Measurements from ENCODE around the gene GNG7.
A peak's percentile ranks its signal among the peaks of the same experiment; 100 is the strongest.
"Not testable (repeated sequence)": the region's sequence is repeated elsewhere in the genome, so short reads cannot be mapped to it uniquely, and the experiment has no call there.

Gene GNG7

DNA sequence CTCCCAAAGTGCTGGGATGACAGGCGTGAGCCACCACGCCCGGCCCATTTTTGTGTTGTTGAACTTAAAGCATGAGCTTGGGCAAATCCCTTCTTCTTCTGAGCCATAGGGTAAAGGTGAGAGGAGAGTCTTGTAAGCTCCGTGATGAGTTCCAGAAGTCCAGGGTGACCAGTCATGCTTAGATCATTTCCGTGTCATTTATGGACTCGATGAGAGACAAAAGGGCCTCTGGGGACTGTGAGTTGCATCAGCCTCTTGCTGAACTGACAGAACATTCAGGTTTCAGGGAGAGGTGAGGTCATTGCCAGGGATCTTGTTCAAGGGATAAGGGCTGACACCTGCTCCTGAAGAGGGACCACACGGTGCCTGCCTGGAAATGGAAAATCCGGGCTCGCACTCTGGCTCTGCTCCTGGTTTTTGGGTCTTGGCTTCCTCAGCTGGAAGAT lies 173.0 kb downstream of the GNG7 start:
- no peak for DNase-seq

DNA sequence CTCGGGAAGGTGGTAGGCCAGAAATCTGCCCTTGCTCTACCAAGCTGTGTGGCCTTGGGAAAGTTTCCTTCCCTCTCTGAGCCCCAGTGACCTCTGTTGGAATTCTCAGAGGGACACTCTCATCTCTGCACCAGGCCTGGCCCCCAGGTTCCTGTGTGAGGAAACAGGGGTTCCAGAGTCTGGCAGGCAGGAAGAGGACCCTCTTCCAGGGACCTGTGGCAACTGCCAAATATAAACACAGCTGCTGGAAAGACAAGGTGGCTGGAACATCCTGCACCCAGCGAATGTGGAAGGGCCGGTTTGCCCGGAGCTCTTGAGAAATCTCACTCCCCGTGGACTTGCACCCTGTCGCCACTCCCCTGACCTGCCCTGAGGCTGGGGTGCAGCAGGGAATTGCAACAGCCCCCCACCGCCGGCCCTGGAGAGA lies 173.8 kb downstream of the GNG7 start:
- DNase-seq: no peak

DNA sequence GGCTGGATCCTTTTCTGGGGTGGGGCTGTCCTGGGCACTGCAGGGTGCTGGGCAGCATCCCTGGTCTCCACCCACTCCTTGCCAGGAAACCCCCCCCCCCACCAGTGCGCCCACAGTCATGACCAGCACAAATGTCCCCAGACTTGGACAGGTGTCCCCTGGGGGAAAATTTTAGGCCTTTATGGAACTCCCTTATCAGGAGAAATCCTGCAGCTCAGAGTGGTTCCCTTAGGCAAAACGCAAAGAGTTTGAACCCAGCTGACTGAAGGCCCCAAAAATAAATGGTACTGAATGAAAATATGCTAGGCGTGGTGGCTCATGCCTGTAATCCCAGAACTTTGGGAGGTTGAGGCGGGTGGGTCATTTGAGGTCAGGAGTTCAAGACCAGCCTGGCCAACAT lies 174.8 kb downstream of the GNG7 start:
- DNase-seq: no peak

DNA sequence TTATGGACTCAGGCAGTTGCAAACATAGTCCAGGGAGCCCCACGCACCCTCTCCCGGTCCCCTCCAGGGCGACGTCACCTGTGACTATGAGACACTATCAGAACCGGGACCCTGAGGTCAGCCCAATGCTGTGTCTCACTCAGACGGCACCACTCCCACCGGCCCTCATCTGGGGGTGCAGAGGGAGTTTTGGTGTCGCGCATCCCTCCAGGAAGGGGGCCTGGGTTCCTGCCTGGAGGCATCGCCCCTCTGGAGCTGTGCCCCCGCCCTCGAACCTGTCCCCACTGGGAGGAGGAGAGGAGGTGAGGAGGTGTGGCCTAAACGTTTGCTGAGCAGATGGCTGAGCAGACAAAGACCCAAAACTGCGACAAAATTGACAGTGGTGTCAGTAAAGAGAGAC lies 175.3 kb downstream of the GNG7 start:
- no peak for DNase-seq

DNA sequence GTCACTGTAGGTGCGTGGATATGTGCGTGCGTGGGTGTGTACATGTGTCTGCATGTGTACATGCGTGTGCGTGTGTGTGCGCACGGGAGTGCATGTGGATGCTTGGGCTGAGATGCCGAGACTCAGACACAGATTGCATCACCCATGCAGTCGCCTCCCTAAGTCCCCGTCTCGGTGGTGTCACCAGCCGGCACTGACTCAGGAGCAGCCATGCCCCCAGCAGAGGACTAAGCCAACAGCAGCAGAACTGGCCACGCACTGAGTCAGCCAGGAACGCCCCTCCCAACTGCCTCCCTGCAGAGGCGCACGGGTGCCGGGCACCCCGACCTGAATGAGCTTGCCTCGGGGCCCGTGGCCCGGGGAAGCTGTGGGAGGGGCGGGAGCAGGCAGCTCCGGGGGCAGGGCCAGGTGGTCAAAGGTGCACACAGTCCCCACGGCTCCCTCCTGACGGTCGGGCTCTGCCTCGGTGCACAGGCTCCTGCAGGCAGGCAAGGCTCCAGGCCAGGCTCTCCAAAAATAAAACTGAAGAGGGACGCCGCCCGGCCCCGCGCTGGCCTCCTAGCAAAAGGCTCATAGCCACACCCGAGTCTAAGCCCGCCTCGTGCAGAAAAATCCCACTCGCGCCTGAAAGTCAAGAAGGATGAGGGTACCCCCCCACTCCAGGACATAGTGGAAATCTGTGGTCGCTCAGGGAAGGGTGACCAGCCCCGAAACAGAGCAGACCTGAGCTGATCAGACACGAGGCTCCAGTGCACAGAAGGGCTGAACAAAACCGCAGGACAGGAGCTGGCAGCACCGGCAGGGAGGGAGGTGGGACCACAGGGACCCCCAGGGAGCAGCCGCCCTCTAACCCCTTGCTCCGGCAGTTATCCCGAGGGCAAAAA lies 177.4 kb downstream of the GNG7 start:
- DNase-seq: no peak

DNA sequence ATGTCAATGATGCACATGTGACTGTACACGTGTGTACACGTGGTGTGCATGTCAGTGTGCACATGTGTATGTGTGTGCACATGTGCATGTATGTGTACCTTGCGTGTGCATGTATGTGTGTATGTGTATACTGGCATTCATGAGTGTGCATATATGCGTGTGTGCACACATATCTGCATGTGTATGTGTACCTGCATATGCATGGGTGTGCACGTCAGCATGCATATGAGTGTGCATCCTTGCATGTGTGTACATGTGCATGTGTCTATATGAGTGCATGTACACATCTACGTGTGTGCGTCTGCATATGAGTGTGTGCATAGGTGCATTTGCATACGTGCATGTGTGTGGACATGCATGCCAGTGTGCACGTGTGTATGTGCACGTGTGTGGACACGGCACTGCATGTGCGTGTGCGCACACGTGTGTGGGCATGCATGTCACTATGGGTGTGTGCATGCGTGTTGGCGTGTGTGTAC lies 178.1 kb downstream of the GNG7 start:
- DNase-seq: no peak

DNA sequence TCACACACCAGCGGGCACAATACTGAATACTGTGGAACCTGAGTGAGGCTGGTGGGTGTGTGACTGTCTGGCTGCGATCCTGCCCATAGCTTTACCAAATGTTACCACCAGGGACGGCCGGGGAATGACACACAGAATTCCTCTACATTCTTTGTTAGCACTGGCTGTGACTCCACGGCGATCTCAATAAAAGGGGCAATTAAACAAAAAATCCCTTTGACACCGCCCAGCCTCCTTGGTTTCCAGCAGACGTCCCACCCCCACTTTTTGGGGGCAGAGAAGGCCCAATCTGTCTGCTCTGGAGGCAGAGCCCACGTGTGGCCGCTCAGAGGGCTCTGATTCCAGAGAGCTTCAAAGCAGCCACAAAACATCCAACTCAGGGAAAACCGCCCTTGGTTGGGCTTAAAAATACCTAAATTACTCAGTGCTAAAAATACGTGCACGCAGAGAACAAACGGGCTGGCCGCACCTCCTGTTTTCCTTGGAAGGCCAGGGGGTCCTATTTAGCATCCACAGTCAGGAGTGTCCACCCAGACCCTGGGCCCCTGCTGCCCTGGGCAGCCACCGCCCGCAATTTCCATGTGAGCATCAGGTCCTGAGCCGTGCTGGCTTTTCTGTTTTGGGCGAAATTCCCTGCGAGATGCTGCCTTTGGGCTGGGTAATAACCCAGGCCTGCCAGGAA lies 178.7 kb downstream of the GNG7 start:
- no peak for DNase-seq

DNA sequence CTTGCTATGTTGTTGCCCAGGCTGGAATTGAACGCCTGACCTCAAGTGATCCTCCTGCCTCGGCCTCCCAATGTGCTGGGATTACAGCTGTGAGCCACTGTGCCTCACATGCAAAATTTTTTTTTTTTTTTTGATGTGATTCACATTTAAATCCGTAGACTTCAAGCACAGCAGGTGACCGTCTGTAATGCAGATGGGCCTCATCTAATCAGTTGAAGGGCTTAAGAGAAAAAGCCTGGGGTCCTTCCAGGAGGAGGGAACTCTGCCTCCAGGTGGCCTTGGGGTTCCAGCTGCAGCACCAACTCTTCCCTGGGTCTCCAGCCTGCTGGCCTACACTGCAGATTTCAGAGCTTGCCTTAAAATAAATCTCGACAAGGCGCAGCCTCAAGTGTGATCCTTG lies 183.0 kb downstream of the GNG7 start:
- no peak for DNase-seq

DNA sequence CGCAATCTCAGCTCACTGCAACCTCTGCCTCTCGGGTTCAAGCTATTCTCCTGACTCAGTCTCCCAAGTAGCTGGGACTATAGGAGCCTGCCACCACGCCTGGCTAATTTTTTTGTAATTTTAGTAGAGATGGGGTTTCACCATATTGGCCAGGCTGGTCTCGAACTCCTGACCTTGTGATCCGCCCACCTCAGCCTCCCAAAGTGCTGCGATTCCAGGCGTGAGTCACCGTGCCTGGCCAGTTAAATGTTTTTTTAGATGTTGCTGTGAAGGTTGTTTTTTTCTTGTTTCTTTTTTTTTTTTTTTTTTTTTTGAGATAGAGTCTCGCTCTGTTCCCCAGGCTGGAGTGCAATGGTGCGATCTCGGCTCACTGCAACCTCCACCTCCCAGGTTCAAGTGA lies 183.6 kb downstream of the GNG7 start:
- DNase-seq: not testable (repeated sequence)

DNA sequence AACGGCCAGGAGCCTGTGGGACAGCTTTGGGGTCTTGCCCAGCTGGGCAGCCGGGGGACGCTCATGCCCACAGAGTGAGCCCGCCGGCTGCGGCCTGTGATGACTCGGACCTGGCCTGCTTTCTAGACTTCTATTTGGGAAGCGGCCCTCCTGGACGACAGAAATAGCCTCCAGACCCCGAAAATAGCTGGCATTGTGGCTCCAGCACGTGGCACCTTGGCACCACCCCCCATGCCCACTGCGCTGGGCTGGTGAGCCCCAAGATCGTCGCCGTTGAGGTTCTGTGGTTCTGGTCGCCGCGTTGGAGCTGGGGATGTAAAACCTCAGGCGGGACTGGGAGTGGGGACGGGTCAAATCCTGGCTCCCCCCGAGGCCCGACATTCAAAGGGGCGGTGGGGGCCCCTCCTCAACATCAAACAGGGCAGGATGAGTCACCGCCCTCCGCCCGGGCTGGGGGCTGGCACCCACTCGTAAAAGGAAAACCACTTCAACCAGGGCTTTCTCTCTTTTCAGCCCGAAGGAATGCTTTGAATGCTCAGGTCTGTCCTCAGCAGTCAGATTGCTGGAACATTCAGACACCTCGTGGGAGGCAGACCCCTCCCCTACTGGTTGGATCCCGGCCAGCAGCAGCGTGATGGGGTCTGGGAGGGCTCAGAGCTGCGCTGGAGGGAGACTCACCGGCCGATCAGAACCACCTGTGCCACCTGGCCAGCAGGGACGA lies 184.5 kb downstream of the GNG7 start:
- no peak for DNase-seq

DNA sequence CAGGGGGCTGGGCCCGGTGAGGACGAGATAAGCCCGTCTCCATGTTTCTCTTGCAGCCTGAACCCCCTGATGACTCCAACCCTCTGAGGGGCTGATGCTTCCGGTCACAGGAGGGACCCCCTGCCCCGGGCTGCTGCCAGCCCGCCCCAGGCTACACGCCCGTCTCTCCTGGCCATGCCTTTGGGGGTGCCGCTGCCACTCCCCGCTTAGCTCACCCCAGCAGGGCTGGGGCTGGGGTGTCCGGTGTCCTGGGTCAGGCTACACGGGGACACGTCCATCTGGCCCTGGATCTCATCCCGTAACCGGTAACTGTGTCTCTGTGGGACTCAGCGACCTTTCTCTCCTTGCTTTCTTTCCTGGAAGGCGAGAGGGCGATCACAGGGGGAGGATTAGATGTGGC lies 185.8 kb downstream of the GNG7 start:
- DNase-seq: no peak

DNA sequence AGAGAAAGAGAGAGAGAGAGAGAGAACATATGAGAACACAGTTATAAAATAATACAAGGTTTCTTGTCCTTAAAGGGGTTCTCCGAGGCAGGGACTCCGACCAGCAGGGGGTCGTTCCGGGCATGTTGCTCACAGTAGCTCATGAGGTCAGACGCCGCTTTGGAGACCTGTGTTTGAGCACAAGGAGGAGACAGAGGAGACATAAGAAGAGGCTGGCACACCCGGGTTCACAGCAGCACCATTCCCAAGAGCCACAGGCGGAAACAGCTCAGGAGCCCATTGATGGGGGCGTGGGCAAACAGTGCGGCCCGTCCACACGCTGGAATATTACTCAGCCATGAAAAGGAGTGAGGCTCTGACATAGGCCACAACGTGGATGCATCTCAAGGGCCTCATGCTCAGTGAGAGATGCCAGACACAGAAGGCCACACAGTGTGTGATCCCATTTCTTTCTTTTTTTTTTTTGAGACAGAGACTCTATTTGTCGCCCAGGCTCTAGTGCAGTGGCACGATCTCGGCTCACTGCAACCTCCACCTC lies 187.4 kb downstream of the GNG7 start:
- no peak for DNase-seq

DNA sequence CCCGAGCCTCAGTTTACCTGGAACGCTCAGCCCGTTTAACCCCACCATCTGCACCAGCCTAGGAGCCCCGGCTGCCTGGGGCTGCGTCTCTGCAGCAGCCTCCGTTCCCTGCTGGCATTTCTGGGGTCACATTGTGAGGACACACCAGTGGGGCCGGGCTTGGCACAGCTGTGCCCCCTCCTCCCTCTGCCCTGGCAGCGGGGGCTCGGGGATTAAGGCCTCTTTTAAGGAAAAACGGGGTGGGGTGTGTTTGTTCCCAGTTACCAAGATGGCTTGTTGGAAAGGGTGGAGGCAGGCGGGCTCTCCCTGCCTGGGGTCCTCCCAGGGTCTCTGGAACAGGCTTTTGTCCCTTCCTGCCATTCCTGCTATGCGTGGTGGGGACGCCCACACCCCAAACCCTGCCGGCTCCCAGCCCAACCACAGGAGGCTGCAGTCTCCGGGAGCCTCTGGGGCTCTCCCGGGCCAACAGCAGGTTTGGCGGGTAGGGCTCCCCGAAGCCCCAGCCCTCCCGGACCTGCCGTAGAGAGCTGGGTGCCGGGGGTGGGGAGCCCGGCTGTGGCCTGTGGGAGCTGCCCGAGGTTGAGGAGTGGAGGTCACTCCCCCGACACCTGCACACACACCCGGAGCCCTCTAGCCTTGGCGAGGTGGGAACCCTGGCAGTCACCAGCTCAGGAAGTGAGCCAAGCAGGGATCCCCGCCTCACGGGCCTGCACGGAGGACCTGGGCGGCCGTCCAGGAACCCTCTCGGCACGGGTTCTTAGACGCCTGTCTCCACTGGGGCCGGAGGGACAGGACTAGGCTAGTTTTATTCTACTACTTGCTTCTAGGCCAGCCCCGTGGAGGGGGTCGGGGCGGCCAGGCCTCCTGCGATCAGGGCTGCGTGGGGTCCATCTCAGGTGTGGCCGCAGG lies 189.7 kb downstream of the GNG7 start:
- DNase-seq: no peak

DNA sequence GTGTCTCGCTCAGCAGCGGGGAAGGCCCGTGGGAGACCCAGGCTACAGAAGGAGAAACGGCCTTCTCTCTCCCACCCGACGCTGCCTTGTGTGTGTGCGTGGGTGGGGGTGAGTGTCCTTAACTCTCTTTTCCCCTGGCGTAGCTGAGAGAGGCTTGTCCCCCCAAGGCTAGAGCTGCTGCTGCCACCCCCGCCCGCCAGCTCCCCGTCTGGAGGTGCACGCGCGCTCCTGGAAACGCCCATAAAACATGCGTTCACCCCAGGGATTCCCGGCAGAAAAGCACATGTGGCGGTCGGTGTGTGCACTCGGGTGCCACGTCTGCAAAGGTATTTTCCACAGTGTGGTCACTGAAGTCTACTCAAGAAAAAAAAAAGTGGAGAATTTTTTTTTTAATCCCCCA lies 190.5 kb downstream of the GNG7 start:
- no peak for DNase-seq

DNA sequence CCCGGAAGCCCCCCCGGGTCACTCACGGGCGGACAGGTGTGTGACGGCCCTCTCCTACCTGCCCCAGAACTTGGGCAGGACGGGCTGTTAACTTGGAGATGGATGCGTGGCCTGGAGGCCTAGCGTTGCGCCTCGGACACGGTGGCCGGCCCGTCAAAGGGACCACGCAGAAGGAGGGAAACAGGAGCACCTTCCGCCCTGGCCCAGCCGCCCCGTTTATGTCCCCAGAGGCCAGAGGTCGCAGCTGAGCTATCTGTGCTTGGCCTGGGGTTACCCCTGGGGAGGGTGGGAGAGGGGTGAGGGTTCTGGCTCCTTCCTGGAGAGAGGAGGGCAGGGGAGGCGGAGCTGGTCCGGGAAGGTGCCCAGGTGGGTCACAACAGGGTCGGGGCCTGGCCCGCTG lies 190.9 kb downstream of the GNG7 start:
- no peak for DNase-seq

DNA sequence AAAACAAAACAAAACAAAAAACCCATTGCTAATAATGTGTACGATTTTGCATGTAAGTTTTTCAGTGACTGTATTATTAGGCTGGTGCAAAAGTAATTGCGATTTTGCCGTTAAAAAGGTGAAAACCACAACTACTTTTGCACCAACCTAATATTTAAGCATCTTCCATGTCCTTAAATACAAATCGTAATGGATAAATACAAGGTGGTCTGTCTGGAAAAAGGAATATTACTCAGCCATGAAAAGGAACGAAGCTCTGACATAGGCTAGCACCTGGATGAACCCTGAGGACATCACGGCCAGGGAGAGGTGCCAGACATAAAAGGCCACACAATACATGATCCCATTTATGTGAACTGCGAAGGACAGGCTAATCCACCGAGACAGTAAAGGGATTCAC lies 193.4 kb downstream of the GNG7 start:
- no peak for DNase-seq

DNA sequence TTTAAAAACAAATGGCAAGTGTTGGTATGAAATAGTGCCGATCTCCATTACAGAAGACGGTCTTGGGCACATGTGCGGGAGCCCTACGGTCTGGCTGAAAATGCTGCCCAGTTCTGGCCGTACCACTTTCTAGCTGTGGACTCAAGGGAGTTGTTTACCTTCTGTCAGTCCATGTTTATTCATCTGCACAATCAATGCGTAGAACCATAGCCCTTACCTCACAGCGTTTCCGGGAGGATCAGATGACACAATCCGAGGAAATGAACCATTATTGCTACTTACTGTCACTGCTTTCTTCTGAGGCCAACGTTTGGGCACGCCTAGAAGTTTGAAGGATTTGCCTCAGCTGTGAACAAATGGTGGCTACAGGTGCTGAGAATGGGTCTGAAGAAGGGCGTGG lies 195.4 kb downstream of the GNG7 start:
- DNase-seq: peak; percentile 56

DNA sequence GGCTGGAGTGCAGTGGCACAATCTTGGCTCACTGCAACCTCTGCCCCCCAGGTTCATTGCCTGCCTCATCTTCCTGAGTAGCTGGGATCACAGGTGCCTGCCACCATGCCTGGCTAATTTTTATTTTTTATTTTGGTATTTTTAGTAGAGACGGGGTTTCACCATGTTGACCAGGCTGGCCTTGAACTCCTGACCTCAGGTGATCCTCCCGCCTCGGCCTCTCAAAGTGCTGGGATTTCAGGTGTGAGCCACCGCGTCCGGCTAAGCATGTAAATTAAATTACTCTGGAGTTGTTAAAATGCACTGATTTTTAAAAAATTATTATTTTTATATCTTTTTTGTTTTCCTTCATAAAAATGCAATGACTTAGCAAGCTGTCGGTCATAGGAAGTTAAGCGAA lies 195.8 kb downstream of the GNG7 start:
- not testable (repeated sequence) for DNase-seq

DNA sequence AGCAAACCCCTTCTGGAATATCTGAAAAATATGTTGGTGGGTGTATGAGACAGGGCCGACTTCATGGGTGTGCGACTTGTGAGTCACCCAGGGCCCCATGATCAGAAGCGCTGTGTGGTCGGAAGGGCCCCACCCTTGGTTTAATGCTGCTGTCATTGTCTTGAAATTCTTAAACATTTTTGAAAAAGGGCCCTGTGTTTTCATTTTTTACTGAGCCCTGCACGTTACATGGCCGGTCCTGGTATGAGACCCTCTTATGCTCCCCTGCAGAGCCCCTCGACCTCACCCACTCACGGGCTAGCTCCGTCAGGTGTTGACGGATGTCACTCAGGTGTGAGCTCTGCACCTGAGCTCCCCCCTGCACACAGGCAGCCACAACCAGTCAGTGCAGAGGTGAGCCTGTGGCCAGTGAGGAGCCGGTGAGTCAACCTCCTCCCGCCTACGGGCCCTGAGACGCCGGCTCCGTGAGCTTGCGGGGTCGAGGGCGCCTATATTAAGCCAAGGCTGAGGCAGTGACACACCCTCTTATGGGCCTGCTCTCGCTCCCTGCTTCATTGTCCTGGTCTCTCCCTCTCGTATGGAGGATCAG lies 198.9 kb downstream of the GNG7 start:
- DNase-seq: no peak

DNA sequence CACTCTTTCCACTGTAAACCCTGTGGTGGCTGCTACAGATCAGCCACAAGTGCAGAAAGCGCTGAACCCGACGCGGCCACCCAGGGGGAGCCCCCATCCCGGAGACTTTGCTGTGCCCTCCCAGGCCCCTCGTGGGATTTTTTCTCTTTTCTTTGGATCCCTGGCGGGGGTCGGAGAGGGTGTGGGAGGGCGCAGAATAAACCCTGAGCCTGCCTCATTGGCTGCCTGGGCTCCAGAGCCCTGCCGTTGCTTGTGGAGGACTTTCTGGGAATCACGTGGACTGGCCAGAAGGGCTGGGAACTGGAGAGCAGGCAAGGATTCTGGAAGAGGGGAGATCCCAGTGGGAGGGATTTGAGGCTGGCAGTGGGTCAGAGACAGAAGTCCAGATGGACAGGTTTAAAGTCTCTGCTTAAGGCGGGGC lies 201.6 kb downstream of the GNG7 start:
- DNase-seq: no peak

DNA sequence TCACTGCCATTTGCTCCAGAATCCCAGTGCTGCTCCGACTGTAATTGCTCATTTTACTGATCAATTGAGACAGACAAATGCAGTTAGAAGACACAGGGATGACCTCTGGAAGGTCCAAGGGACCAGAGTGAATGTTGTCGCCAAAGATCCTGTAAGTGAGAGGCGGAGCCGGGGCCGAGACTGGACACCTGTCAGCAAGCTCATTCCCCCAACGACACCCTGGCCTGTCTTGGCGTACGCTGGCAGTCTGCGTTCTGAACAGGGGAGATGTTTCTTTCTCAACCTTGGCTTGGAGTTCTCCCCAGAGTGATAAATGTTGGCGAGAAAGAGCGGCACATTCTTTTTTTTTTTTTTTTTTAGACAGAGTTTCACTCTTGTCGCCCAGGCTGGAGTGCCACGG lies 202.3 kb downstream of the GNG7 start:
- no peak for DNase-seq

DNA sequence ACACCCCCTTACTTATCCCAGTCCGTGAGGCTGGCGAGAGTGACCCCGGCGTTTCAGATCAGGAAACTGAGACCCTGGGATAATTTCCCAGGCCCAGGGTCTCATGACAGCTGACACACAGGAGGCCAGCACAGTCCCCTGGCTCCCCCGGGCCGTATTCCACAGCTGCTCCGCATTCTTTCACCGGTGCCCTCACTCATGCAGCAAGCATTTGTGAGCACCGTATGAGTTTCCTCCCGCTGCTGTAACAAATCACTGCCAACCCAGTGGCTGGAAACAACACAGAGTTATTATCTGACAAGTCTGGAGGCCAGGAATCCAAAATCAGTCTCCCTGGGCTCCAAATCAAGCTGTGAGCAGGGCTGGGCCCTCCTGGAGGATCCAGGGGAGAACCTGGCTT lies 205.3 kb downstream of the GNG7 start:
- DNase-seq: no peak
